Small intestine (tissue), 7 donors: ENCODE measurements around the gene GRN. TPM values are rescaled to one million over a fixed set of nuclear protein-coding genes. Genes with fewer than 3 reads are reported as not detected.

ENCODE experiments used
- DNase-seq, 2 donors: peaks; one replicate each; pipeline versions ENCODE4 v3.0.0 to v3.0.0-alpha.2; 2013
- FAIRE-seq: peaks from 2 replicates; lab custom pipeline; 2012; peaks lifted over from hg19 to GRCh38; lab: Jason Lieb, UNC
- H3K27ac ChIP-seq, 3 donors: one replicate each; pipeline ENCODE4 v1.5.1; 2013; ENCODE audit warnings: low read length in 2 of 3, mild to moderate bottlenecking in 2 of 3, control low read depth in 1 of 3, inconsistent platforms in 1 of 3, low read depth in 1 of 3, moderate library complexity in 1 of 3
- H3K27me3 ChIP-seq, 3 donors: one replicate each; pipeline ENCODE4 v1.6.1; 2013; ENCODE audit warnings: low read length in 3 of 3, inconsistent platforms in 1 of 3; ENCODE audit not compliant: control insufficient read depth in 3 of 3, insufficient read depth in 3 of 3
- H3K36me3 ChIP-seq, 3 donors: one replicate each; pipeline ENCODE4 v1.6.1; 2013; ENCODE audit warnings: low read length in 3 of 3, inconsistent platforms in 1 of 3, low read depth in 1 of 3, mild to moderate bottlenecking in 1 of 3, moderate library complexity in 1 of 3; ENCODE audit not compliant: control insufficient read depth in 3 of 3, insufficient read depth in 2 of 3
- H3K4me1 ChIP-seq, 3 donors: one replicate each; pipeline ENCODE4 v1.6.1; 2013; ENCODE audit warnings: low read length in 2 of 3, inconsistent platforms in 1 of 3, low read depth in 1 of 3, mild to moderate bottlenecking in 1 of 3, moderate library complexity in 1 of 3; ENCODE audit not compliant: control insufficient read depth in 3 of 3, insufficient read depth in 2 of 3
- H3K4me3 ChIP-seq, 3 donors: one replicate each; pipeline ENCODE4 v1.5.1; 2013; ENCODE audit warnings: low read length in 3 of 3, control low read depth in 1 of 3, inconsistent platforms in 1 of 3, low read depth in 1 of 3, mild to moderate bottlenecking in 1 of 3, moderate library complexity in 1 of 3
- H3K9me3 ChIP-seq, 2 donors: one replicate each; pipeline ENCODE4 v1.6.1; 2013; ENCODE audit warnings: low read depth in 1 of 2, low read length in 1 of 2; ENCODE audit not compliant: control insufficient read depth in 2 of 2, insufficient read depth in 1 of 2
- WGBS, 3 donors: extraction: QIAGEN DNeasy Blood & Tissue Kit; methylation state at CpG; one replicate each; pipeline ENCODE4 v1.1.7; 2013; 5-methylcytosine and 5-hydroxymethylcytosine counted together
- polyA plus RNA-seq, 4 donors: library from polyadenylated mRNA; stranded (reverse) in 3 of 4; unstranded in 1 of 4; fragments of 200-250 nt in 3 of 4; fragments of 120-200 nt in 1 of 4; gene quantifications; one replicate each; pipeline versions ENCODE4 v1.2.1 to v1.2.3, GENCODE V29; 2013
- donor health status: healthy with polysubstance abuse.
- donor health status: control.
- donor health status: control.
- donor health status: Bipolar disorder and iron deficiency.
- donor health status: healthy.

Gene GRN
- polyA plus RNA-seq, 4 donors, result 82.3 to 842 (median 111) TPM

DNA sequence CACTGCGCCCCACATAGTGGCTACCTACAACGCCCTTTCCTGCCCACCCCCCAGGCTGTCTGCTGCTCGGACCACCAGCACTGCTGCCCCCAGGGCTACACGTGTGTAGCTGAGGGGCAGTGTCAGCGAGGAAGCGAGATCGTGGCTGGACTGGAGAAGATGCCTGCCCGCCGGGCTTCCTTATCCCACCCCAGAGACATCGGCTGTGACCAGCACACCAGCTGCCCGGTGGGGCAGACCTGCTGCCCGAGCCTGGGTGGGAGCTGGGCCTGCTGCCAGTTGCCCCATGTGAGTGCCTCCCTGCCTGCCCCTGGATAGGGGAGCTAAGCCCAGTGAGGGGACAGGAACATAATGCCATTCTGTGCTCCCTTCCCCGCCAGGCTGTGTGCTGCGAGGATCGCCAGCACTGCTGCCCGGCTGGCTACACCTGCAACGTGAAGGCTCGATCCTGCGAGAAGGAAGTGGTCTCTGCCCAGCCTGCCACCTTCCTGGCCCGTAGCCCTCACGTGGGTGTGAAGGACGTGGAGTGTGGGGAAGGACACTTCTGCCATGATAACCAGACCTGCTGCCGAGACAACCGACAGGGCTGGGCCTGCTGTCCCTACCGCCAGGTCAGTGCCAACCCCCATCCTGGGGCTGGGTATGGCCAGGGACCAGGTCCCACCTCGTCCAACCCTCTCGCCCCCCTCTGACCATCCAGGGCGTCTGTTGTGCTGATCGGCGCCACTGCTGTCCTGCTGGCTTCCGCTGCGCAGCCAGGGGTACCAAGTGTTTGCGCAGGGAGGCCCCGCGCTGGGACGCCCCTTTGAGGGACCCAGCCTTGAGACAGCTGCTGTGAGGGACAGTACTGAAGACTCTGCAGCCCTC lies 7.1 kb downstream of the GRN start:
- Histone ChIP-seq H3K27me3 (peaks cover 0 to 5% (median 0%) of the 10 kb centered on the region in 3 donors), H3K27ac (no peak overlapping the region), H3K36me3 (peaks cover 2 to 64% (median 4%) of the 10 kb centered on the region in 3 donors), H3K4me1 (no peaks in the 10 kb centered on the region), H3K9me3 (no peaks in the 10 kb centered on the region), H3K4me3 (no peak overlapping the region)
- 85 to 89% (median 87%) methylated on average over 35 to 36 of the region's 36 CpGs for WGBS, 3 donors
- no peak for DNase-seq
- no peak for FAIRE-seq

- no peaks in the 10 kb centered on the region for H3K4me1 ChIP-seq
- peaks cover 0 to 5% (median 0%) of the 10 kb centered on the region in 3 donors for H3K27me3 ChIP-seq
- WGBS, 3 donors, result 48 to 56% (median 53%) methylated on average over 17 to 22 of the region's 22 CpGs
- peaks cover 2 to 64% (median 4%) of the 10 kb centered on the region in 3 donors for H3K36me3 ChIP-seq
- H3K9me3 ChIP-seq, result no peaks in the 10 kb centered on the region
- FAIRE-seq (no peak), DNase-seq (no peak)
- no peak overlapping the region for H3K27ac ChIP-seq
- H3K4me3 ChIP-seq, result peak overlapping the region in 1 of 3 donors; percentile 54
These were observed 7.9 kb downstream of the GRN start for GRCh38 chr17:44352828-44353671.

GRCh38 chr17:44353672-44354331 lies 8.7 kb downstream of the GRN start:
- no peak overlapping the region for H3K27ac ChIP-seq
- H3K4me1 ChIP-seq, result no peaks in the 10 kb centered on the region
- no peaks in the 10 kb centered on the region for H3K9me3 ChIP-seq
- 10 to 30% (median 14%) methylated on average over 64 to 98 of the region's 98 CpGs for WGBS, 3 donors
- DNase-seq (peak; percentile 20 to 57), FAIRE-seq (no peak)
- H3K27me3 ChIP-seq, result peaks cover 0 to 5% (median 0%) of the 10 kb centered on the region in 3 donors
- peak overlapping the region; percentile 17 to 54 (median 18) for H3K4me3 ChIP-seq
- peaks cover 2 to 60% (median 4%) of the 10 kb centered on the region in 3 donors for H3K36me3 ChIP-seq

DNA sequence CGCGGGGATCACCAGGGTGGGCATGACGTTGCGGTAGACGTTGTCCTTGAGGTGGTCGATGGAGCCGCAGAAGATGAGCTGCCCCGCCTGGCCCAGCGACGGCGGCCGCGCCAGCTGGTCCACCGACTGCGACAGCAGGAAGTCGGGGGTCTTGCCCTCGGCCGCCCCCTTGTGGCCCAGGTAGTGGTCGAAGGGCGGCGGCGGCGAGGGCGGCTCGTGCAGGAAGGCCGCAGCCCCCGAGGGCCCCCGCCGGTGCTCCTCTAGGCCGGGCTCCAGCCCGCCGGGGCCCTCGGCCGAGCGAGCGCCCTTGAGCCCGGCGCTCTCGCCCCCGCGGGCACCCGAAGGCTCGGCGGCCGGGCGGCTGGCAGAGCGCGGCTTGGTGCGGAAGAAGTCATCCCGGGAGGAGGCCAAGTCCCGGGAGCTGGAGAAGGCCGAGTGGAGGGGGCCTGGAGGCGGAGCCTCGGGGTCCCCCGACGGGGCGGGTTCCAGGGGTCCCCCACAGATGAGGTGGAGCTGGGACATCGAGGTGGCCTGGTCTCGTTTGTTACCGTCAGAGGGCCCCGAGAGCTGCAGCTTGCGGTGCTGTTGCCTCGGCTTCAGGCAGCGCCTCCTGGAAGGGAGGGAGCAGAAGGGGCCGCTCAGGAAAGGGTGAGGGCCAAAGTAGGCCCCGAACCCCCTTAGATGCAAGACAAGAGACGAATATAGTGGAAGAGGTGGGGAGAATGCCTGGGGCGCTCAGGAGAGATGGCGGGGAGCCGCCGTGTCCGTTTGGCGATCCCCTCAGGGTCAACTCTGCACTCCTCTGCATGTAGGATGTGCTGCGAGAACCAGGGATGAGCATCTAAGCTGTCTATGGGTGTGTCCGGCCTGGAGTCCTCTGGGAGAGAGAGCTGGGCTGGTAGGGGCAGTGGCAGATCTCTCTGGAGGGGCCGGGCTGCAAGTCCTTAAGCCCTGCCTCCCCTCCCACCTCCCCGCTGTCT lies 9.8 kb downstream of the GRN start:
- peaks cover 0 to 7% (median 0%) of the 10 kb centered on the region in 3 donors for H3K27me3 ChIP-seq
- peaks cover 2 to 55% (median 4%) of the 10 kb centered on the region in 3 donors for H3K36me3 ChIP-seq
- no peaks in the 10 kb centered on the region for H3K9me3 ChIP-seq
- H3K4me1 ChIP-seq, result no peaks in the 10 kb centered on the region
- FAIRE-seq (no peak), DNase-seq (peak; percentile 20 to 76)
- peak overlapping the region in 1 of 3 donors; percentile 54 for H3K4me3 ChIP-seq
- 39 to 46% (median 45%) methylated on average over 43 to 77 of the region's 77 CpGs for WGBS, 3 donors
- H3K27ac ChIP-seq, result no peak overlapping the region

GRCh38 chr17:44355642-44356099 lies 10.6 kb downstream of the GRN start:
- Histone ChIP-seq H3K27ac (no peak overlapping the region), H3K36me3 (peaks cover 2 to 48% (median 4%) of the 10 kb centered on the region in 3 donors), H3K9me3 (no peaks in the 10 kb centered on the region), H3K4me3 (no peak overlapping the region), H3K27me3 (peaks cover 0 to 7% (median 0%) of the 10 kb centered on the region in 3 donors), H3K4me1 (peaks cover 0 to under 1% (median 0%) of the 10 kb centered on the region in 3 donors)
- DNase-seq (no peak), FAIRE-seq (no peak)
- 79 to 85% (median 80%) methylated on average over 15 to 17 of the region's 17 CpGs for WGBS, 3 donors

GRCh38 chr17:44356241-44356640 lies 11.1 kb downstream of the GRN start:
- FAIRE-seq (no peak), DNase-seq (no peak)
- Histone ChIP-seq H3K36me3 (peaks cover 2 to 42% (median 4%) of the 10 kb centered on the region in 3 donors), H3K4me3 (no peak overlapping the region), H3K4me1 (peaks cover 0 to 6% (median 0%) of the 10 kb centered on the region in 3 donors), H3K27me3 (peaks cover 0 to 7% (median 3%) of the 10 kb centered on the region in 3 donors), H3K27ac (no peak overlapping the region), H3K9me3 (no peaks in the 10 kb centered on the region)
- WGBS, 3 donors, result 35 to 83% (median 58%) methylated on average over 11 of the region's 11 CpGs

- Histone ChIP-seq H3K27ac (no peak overlapping the region), H3K9me3 (no peaks in the 10 kb centered on the region), H3K27me3 (peaks cover 0 to 17% (median 3%) of the 10 kb centered on the region in 3 donors), H3K4me3 (no peak overlapping the region), H3K36me3 (peaks cover 0 to 24% (median under 1%) of the 10 kb centered on the region in 3 donors), H3K4me1 (peaks cover 0 to 15% (median 0%) of the 10 kb centered on the region in 3 donors)
- WGBS, 3 donors, result 68 to 89% (median 79%) methylated on average over 9 of the region's 9 CpGs
- no peak for DNase-seq
- no peak for FAIRE-seq
These were observed 13.0 kb downstream of the GRN start for GRCh38 chr17:44358066-44358465.
